Measurements from ENCODE around the gene SUFU. TPM values are rescaled to one million over a fixed set of nuclear protein-coding genes. Genes with fewer than 3 reads are reported as not detected.

Gene SUFU
- total and polyA plus RNA-seq, 2 of the 13 experiments (the other 11 are each of a cell fraction or from before 2014, with no cell fraction given): 2.9 to 5.5 TPM

GRCh38 chr10:102461187-102462054 lies 42.4 kb upstream of the SUFU start (continued):
- TF ChIP-seq, protein P1, sequence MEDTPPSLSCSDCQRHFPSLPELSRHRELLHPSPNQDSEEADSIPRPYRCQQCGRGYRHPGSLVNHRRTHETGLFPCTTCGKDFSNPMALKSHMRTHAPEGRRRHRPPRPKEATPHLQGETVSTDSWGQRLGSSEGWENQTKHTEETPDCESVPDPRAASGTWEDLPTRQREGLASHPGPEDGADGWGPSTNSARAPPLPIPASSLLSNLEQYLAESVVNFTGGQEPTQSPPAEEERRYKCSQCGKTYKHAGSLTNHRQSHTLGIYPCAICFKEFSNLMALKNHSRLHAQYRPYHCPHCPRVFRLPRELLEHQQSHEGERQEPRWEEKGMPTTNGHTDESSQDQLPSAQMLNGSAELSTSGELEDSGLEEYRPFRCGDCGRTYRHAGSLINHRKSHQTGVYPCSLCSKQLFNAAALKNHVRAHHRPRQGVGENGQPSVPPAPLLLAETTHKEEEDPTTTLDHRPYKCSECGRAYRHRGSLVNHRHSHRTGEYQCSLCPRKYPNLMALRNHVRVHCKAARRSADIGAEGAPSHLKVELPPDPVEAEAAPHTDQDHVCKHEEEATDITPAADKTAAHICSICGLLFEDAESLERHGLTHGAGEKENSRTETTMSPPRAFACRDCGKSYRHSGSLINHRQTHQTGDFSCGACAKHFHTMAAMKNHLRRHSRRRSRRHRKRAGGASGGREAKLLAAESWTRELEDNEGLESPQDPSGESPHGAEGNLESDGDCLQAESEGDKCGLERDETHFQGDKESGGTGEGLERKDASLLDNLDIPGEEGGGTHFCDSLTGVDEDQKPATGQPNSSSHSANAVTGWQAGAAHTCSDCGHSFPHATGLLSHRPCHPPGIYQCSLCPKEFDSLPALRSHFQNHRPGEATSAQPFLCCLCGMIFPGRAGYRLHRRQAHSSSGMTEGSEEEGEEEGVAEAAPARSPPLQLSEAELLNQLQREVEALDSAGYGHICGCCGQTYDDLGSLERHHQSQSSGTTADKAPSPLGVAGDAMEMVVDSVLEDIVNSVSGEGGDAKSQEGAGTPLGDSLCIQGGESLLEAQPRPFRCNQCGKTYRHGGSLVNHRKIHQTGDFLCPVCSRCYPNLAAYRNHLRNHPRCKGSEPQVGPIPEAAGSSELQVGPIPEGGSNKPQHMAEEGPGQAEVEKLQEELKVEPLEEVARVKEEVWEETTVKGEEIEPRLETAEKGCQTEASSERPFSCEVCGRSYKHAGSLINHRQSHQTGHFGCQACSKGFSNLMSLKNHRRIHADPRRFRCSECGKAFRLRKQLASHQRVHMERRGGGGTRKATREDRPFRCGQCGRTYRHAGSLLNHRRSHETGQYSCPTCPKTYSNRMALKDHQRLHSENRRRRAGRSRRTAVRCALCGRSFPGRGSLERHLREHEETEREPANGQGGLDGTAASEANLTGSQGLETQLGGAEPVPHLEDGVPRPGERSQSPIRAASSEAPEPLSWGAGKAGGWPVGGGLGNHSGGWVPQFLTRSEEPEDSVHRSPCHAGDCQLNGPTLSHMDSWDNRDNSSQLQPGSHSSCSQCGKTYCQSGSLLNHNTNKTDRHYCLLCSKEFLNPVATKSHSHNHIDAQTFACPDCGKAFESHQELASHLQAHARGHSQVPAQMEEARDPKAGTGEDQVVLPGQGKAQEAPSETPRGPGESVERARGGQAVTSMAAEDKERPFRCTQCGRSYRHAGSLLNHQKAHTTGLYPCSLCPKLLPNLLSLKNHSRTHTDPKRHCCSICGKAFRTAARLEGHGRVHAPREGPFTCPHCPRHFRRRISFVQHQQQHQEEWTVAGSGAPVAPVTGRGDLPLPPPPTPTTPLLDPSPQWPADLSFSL (CRISPR knock-in tag; IDR thresholded peaks at IDR 0.05): no peak
- no peak for TF ChIP-seq FLYWCH1 (CRISPR knock-in tag; IDR thresholded peaks at IDR 0.05)
- peak; percentile 37; the same call in 1 of the 2 replicates for TF ChIP-seq ISL2 (CRISPR knock-in tag; IDR thresholded peaks at IDR 0.05)
- no peak for TF ChIP-seq ZKSCAN1 (IDR thresholded peaks at IDR 0.05; ENCODE audit: low read length)
- no peak for TF ChIP-seq ZBTB8A (CRISPR knock-in tag; IDR thresholded peaks at IDR 0.05; ENCODE audit: borderline replicate concordance, low read depth)
- TF ChIP-seq, protein P2, sequence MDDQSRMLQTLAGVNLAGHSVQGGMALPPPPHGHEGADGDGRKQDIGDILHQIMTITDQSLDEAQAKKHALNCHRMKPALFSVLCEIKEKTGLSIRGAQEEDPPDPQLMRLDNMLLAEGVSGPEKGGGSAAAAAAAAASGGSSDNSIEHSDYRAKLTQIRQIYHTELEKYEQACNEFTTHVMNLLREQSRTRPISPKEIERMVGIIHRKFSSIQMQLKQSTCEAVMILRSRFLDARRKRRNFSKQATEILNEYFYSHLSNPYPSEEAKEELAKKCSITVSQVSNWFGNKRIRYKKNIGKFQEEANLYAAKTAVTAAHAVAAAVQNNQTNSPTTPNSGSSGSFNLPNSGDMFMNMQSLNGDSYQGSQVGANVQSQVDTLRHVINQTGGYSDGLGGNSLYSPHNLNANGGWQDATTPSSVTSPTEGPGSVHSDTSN (CRISPR knock-in tag; IDR thresholded peaks at IDR 0.05; ENCODE audit: borderline replicate concordance): no peak
- TF ChIP-seq NFATC3 (CRISPR knock-in tag; IDR thresholded peaks at IDR 0.05): no peak; the same call in 1 of the 2 replicates
- no peak for TF ChIP-seq ZNF75D (CRISPR knock-in tag; IDR thresholded peaks at IDR 0.05; ENCODE audit: borderline replicate concordance)
- 0 out of 2 replicates have a peak, but pooled peaks have one; percentile 25 for TF ChIP-seq MIXL1 (CRISPR knock-in tag; IDR thresholded peaks at IDR 0.05)
- TF ChIP-seq ZNF660 (CRISPR knock-in tag; IDR thresholded peaks at IDR 0.05; ENCODE audit: borderline replicate concordance, low read depth): no peak
- TF ChIP-seq SAFB2 (CRISPR knock-in tag; IDR thresholded peaks at IDR 0.05; ENCODE audit: borderline replicate concordance, low read depth): no peak; the same call in 1 of the 2 replicates
- no peak for TF ChIP-seq HNRNPH1 (optimal IDR thresholded peaks at IDR 0.05; ENCODE audit: low read depth, low read length)
- TF ChIP-seq, protein P3, sequence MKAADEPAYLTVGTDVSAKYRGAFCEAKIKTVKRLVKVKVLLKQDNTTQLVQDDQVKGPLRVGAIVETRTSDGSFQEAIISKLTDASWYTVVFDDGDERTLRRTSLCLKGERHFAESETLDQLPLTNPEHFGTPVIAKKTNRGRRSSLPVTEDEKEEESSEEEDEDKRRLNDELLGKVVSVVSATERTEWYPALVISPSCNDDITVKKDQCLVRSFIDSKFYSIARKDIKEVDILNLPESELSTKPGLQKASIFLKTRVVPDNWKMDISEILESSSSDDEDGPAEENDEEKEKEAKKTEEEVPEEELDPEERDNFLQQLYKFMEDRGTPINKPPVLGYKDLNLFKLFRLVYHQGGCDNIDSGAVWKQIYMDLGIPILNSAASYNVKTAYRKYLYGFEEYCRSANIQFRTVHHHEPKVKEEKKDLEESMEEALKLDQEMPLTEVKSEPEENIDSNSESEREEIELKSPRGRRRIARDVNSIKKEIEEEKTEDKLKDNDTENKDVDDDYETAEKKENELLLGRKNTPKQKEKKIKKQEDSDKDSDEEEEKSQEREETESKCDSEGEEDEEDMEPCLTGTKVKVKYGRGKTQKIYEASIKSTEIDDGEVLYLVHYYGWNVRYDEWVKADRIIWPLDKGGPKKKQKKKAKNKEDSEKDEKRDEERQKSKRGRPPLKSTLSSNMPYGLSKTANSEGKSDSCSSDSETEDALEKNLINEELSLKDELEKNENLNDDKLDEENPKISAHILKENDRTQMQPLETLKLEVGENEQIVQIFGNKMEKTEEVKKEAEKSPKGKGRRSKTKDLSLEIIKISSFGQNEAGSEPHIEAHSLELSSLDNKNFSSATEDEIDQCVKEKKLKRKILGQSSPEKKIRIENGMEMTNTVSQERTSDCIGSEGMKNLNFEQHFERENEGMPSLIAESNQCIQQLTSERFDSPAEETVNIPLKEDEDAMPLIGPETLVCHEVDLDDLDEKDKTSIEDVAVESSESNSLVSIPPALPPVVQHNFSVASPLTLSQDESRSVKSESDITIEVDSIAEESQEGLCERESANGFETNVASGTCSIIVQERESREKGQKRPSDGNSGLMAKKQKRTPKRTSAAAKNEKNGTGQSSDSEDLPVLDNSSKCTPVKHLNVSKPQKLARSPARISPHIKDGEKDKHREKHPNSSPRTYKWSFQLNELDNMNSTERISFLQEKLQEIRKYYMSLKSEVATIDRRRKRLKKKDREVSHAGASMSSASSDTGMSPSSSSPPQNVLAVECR (CRISPR knock-in tag; IDR thresholded peaks at IDR 0.05; ENCODE audit: borderline replicate concordance): no peak; the same call in 1 of the 2 replicates
- TF ChIP-seq PAX8 (CRISPR knock-in tag; IDR thresholded peaks at IDR 0.05; ENCODE audit: borderline replicate concordance): no peak; the same call in 1 of the 2 replicates
- no peak for TF ChIP-seq NR2F2 (IDR thresholded peaks at IDR 0.05; ENCODE audit: borderline replicate concordance, low read depth)
- no peak for TF ChIP-seq CC2D1A (CRISPR knock-in tag; IDR thresholded peaks at IDR 0.05)

Measured in HepG2 (cell line).